ENCODE results near the gene HMCES. TPM values are rescaled to one million over a fixed set of nuclear protein-coding genes. Genes with fewer than 3 reads are reported as not detected.
"Not testable (repeated sequence)": the region's sequence is repeated elsewhere in the genome, so short reads cannot be mapped to it uniquely, and the experiment has no call there.

The HMCES gene
- total RNA-seq, 2 donors from 2014 or later: 32.7 to 38.9 TPM

DNA sequence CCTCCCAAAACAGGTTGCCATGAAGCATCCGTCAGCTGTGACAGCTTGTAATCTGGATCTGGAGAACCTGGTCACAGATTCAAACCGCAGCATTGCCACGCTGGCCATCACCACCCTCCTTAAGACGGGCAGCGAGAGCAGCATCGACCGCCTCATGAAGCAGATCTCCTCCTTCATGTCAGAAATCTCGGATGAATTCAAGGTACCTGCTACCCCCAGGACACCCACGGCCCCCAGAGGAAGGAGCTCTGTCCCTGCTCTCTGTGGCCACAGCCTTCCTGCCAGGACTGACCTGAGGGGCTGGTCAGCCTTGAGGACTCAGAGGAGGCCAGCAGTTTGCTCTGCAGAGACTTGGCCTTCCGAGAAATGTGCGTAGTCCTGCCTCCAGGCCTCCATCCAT lies 18.1 kb upstream of the HMCES start:
- TF ChIP-seq, protein P1, sequence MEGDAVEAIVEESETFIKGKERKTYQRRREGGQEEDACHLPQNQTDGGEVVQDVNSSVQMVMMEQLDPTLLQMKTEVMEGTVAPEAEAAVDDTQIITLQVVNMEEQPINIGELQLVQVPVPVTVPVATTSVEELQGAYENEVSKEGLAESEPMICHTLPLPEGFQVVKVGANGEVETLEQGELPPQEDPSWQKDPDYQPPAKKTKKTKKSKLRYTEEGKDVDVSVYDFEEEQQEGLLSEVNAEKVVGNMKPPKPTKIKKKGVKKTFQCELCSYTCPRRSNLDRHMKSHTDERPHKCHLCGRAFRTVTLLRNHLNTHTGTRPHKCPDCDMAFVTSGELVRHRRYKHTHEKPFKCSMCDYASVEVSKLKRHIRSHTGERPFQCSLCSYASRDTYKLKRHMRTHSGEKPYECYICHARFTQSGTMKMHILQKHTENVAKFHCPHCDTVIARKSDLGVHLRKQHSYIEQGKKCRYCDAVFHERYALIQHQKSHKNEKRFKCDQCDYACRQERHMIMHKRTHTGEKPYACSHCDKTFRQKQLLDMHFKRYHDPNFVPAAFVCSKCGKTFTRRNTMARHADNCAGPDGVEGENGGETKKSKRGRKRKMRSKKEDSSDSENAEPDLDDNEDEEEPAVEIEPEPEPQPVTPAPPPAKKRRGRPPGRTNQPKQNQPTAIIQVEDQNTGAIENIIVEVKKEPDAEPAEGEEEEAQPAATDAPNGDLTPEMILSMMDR (IDR thresholded peaks at IDR 0.05): no peak
- H3K36me3 ChIP-seq: peaks cover 99% of the 10 kb centered on the region
- H3K27me3 ChIP-seq: no peaks in the 10 kb centered on the region
- H3K27ac ChIP-seq: no peak overlapping the region
- no peak for DNase-seq (ENCODE audit: low spot score)
- H3K4me1 ChIP-seq: peaks cover 0 to 8% of the 10 kb centered on the region in 2 donors
- no peak overlapping the region for H3K4me3 ChIP-seq
- no peaks in the 10 kb centered on the region for H3K9me3 ChIP-seq

DNA sequence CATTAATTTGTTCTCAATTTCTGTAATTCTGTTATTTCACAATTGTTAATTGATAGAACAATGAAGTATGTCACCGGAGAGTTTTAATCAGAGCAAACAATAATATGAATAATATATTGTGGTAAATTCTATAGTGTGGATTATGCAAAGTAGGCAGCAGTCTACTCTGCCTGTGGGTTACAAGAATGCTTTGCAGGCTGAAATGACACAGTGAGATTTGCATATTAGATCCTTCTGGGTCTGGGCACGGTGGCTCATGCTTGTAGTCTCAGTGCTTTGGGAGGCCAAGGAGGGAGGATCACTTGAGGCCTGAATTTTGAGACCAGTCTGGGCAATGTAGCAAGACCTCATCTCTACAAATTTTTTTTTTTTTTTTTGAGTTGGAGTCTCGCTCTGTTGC lies 16.8 kb upstream of the HMCES start:
- no peak for DNase-seq (ENCODE audit: low spot score)
- H3K27ac ChIP-seq: no peak overlapping the region
- TF ChIP-seq, protein P1 (IDR thresholded peaks at IDR 0.05): no peak
- H3K27me3 ChIP-seq: no peaks in the 10 kb centered on the region
- no peak overlapping the region for H3K4me3 ChIP-seq
- no peaks in the 10 kb centered on the region for H3K9me3 ChIP-seq
- H3K36me3 ChIP-seq: peaks cover 99% of the 10 kb centered on the region
- H3K4me1 ChIP-seq: no peaks in the 10 kb centered on the region

DNA sequence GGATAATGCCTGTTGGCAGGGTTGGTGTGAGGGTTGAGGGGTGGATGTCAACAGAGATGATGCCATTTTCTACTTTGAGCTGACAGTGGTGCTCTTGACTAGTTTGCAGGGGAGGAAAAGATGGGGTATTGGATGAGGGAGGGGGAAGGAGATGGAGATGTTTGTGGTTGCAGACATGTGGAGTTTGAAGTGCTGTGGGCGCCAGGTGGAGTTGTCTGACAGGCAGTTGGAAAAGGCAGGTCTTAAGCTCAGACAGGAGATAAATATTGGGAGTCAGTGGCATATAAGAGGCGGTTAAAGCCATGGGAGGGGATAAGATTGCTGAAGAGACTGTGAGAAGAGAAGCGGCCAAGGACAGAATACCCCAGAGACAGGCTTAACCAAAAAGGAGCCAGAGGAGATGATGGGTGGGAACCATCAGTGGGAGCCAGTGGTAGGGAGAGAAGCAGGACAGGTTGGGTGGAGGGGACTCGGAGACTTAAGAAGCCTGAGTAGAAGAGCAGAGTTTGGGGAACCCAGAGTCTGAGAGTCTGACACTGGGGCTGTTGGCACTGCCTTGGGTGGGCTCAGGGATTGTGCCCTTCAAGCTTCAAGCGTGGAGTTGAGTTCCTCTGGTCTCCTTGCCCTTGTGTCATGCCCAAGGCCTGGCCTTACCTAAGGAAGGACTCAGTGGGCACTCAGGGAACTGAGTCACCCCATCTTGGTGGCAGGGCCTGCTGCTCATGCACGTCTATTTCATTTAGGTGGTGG lies 15.3 kb upstream of the HMCES start:
- Histone ChIP-seq H3K4me3 (no peak overlapping the region), H3K36me3 (peaks cover 99% of the 10 kb centered on the region), H3K27me3 (no peaks in the 10 kb centered on the region), H3K9me3 (no peaks in the 10 kb centered on the region), H3K27ac (no peak overlapping the region), H3K4me1 (no peaks in the 10 kb centered on the region)
- TF ChIP-seq, protein P1 (IDR thresholded peaks at IDR 0.05): no peak
- no peak for DNase-seq (ENCODE audit: low spot score)

DNA sequence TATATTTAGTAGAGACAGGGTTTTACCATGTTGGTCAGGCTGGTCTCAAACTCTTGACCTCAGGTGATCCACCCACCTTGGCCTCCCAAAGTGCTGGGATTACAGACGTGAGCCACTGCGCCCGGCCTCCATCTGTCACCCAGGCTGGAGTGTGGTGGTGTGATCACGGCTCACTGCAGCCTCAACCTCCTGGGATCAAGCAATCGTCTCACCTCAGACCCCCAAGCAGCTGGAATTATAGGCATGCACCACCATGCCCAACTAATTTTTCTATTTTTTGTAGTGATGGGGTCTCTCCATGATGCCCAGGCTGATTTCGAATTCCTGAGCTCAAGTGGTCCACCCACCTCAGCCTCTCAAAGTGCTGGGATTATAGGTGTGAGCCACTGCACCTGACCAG lies 13.7 kb upstream of the HMCES start:
- H3K27ac ChIP-seq: not testable (repeated sequence)

DNA sequence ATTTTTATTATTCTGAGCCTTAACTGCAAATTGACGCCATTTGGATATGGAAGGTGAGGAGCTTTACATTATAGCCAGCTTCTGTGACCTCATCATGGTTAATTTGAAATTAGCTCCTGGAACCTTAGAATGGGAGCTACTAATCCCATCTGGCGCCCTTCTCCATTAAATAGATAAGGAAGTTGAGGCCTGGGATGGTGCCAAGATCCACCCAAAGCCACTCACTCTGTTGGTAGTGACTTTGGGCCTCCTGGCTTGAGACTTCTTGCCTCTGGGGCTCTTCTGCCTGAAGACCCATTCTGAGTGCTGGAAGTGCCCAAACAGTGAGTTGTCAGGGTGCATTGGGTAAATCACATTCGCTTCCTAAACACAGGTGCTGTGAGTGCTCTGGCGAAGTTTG lies 12.0 kb upstream of the HMCES start:
- TF ChIP-seq, protein P1 (IDR thresholded peaks at IDR 0.05): no peak
- Histone ChIP-seq H3K4me1 (no peaks in the 10 kb centered on the region), H3K27ac (no peak overlapping the region), H3K36me3 (peaks cover 98% of the 10 kb centered on the region), H3K4me3 (no peak overlapping the region), H3K27me3 (no peaks in the 10 kb centered on the region), H3K9me3 (no peaks in the 10 kb centered on the region)
- DNase-seq (ENCODE audit: low spot score): no peak

More for the DNA sequence above, 13.7 kb upstream of the HMCES start:
- not testable (repeated sequence) for DNase-seq (ENCODE audit: low spot score); H3K9me3 ChIP-seq; H3K4me3 ChIP-seq; H3K4me1 ChIP-seq; H3K27me3 ChIP-seq
- peaks cover 99% of the 10 kb centered on the region for H3K36me3 ChIP-seq

DNA sequence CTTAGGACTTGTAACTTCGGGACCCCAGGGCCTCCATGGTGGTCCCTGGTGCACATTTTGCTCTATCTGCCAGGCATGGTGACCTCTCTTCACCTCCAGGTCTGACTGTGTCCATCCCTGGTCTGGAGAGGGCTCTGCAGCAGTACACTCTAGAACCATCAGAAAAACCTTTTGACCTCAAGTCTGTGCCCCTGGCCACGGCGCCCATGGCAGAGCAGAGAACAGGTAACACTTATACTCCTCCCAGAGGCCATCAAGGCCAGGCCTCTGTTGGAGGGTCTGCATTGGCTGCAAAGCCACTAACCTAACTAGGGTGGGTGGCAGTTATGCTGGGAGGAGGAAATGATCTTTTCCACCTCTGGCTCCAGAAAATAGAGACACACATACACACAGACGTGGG lies 10.3 kb upstream of the HMCES start:
- H3K27me3 ChIP-seq: no peaks in the 10 kb centered on the region
- H3K9me3 ChIP-seq: no peaks in the 10 kb centered on the region
- no peaks in the 10 kb centered on the region for H3K4me1 ChIP-seq
- H3K4me3 ChIP-seq: no peak overlapping the region
- H3K27ac ChIP-seq: no peak overlapping the region
- TF ChIP-seq, protein P1 (IDR thresholded peaks at IDR 0.05): no peak
- peaks cover 98% of the 10 kb centered on the region for H3K36me3 ChIP-seq
- no peak for DNase-seq (ENCODE audit: low spot score)
